HG03571 (cell line): Measurements from ENCODE around the gene NFIL3.

Experiments
- ATAC-seq: cut with Tn5 transposase; IDR thresholded peaks from one replicate; pipeline ENCODE4 v1.9.1; 2021; ENCODE audit not compliant: unreplicated experiment

The NFIL3 gene

DNA sequence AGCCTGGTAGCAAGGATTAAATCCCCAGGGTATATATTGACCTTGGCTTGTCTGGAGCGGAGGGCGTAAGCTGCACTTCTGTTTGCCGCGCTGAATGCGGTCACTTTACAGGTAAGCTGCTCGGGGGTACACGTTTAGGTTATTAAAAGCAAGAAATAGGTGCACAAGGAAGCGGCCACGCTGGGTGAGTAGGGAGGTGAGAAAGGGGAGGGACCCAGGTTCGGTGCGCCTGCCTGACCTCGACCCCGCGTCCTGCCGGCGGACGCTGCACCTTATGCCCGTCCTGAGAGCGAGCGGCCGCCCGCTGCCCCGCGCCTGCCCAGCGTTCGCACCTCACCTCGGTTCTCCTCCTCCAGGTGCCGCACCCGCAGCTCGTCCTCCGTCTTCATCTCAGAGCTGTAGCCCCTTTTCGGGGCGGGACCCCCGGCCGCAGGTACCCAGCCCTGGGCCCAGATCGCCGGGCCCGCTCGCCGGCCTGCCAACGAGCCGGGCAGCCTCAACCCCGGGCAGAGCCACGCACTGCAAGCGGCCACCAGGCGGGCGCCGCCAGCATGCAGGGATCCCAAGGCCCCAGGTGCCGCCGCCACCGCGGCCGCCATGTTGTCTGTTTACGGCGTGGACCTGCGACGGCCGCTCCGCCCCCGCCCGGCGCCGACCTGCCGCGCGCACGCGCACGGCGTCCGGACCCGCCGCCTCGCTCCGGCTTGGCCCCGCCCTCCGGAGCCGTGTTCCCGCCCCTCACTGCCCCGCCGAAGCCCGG lies 62.2 kb downstream of the NFIL3 start, which contains the start of gene AUH:
Gene AUH, minus strand, starts transcription at position 628 of the 760 bp plus-strand sequence. Its CDS starts 29 bp downstream, at position 599.
- peak; percentile 73 for ATAC-seq

DNA sequence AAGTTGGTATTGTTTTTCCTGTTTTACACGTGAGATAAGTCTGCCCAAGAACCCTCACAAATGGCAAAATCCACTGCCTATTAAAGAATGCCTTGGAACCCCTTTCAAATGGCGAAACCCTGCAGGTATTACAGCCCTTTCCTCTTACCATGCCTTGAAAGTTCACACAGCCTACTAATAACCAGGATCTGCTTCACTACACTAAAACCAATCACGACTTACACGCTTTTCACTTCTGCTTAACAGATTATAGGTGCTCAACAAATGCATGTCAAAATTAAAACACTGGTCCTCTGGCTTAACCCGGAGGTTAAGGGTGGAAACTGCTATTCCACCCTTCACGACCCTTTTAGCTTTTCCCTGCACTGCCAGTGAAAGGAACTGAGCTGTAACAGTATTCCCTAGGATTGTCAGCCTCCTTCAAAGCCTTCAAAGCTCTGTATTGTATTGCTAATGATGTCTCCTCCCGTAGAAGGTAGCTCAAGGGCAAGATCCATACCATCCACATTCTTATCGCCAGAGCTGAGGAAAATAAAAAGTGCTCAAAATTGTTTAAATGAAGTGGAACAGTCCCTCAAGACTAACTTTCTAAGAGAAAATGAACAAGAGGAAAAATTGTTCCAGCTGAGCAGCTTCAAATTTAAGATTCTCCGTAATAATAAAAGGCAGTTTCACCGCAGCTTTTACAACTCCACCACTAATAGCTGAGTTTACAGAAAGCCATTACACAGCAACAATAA lies 62.9 kb downstream of the NFIL3 start:
- no peak for ATAC-seq

DNA sequence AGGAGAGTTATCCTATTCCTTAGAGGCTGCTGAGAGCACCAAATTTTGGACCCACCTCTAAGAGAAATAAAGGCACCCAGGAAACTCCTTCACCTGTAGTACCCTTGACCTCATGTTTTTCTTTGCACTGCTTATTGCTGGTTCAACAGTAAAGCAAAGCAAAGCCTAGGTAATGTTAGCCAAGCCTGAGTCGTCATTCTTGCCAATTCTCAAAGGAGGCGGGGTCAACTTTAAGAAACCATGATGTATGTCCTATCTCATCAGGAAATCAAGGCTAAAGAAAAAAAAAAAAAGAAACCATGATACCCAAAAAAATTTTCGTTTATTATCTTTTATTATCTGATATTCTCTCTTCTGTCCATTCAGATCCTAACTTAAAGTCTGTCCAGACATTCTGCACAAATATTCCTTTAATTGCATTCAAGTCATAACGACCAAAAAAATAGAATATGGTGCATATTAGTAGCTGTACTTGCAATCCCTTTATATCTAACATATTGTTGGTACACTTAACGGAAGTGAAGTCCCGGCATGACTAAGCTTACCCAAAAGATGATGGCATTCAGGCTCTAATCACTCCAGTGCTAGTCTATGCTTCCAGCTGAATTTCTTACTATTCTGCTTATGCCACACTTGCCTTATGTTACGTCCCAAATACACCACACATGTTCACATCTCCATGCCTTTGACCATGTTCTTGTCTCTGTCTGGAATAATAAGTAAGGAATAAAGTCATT lies 63.7 kb downstream of the NFIL3 start:
- ATAC-seq: no peak

DNA sequence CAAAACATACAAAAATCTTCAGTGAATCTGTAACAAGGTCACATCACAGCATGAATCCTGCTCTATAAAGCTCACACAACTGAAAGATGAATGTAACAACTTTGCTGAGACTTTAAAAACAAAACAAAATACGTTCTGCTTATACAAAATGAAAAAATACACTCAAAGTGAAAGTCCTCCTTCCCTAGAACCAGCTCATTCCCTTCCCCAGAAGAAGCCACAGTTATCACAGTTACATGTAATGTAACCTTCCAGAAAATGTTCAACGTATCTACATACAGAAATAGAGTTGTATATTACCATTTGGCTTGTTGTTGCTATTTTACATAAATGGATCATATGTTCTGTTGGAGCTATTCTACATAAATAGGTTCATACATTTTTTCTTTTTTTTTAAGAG lies 64.5 kb downstream of the NFIL3 start:
- ATAC-seq: no peak
